OCI-LY1 (cell line): ENCODE results near the gene ACADM.

Experiments
- EZH2 ChIP-seq: fragments of 200-600 bp; sonication (generic), shearing (Covaris generic); IDR thresholded peaks from 2 replicates; pipeline ENCODE4 v1.8.0; 2017; ENCODE audit warnings: borderline replicate concordance, mixed run types, mild to moderate bottlenecking, antibody characterized with exemption, low read length, moderate library complexity, mixed read lengths
- TF ChIP-seq, protein P1 (sequence below): fragments of 200-600 bp; sonication (generic), shearing (Covaris generic); IDR thresholded peaks from 2 replicates; pipeline ENCODE4 v1.5.1; 2017; ENCODE audit warnings: mild to moderate bottlenecking, antibody characterized with exemption, low read length, moderate library complexity, mixed read lengths

DNA sequence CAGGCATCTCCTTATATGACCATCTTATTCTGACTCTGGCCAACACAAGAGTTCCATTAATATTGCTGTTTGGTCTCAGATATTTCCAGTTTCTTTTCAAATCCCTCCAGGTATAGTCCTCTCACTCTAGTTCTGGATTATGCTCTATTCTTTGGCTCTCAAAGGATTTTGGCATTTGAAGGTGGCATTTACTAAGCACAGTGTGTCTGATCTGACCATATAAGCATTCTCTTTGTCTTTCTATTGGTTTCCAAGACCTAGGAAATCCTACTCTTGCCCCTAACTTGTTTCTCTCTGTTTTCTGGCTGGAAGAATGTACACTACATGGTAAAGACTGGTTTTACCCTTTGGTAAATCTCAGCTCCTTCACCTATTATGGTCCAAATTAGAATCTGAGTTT lies 12.7 kb upstream of the ACADM start:
- no peak for TF ChIP-seq EZH2
- TF ChIP-seq, protein P1, sequence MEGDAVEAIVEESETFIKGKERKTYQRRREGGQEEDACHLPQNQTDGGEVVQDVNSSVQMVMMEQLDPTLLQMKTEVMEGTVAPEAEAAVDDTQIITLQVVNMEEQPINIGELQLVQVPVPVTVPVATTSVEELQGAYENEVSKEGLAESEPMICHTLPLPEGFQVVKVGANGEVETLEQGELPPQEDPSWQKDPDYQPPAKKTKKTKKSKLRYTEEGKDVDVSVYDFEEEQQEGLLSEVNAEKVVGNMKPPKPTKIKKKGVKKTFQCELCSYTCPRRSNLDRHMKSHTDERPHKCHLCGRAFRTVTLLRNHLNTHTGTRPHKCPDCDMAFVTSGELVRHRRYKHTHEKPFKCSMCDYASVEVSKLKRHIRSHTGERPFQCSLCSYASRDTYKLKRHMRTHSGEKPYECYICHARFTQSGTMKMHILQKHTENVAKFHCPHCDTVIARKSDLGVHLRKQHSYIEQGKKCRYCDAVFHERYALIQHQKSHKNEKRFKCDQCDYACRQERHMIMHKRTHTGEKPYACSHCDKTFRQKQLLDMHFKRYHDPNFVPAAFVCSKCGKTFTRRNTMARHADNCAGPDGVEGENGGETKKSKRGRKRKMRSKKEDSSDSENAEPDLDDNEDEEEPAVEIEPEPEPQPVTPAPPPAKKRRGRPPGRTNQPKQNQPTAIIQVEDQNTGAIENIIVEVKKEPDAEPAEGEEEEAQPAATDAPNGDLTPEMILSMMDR, result no peak
